Stimulated activated naive CD4-positive, alpha-beta T cell (primary cell): ENCODE results near the gene ZNF467.
A peak's percentile ranks its signal among the peaks of the same experiment; 100 is the strongest.

Source experiments
- DNase-seq, 6 experiments: peaks; one replicate each; lab custom pipeline; 2025; lab: John Stamatoyannopoulos, UW

ZNF467 gene, protein sequence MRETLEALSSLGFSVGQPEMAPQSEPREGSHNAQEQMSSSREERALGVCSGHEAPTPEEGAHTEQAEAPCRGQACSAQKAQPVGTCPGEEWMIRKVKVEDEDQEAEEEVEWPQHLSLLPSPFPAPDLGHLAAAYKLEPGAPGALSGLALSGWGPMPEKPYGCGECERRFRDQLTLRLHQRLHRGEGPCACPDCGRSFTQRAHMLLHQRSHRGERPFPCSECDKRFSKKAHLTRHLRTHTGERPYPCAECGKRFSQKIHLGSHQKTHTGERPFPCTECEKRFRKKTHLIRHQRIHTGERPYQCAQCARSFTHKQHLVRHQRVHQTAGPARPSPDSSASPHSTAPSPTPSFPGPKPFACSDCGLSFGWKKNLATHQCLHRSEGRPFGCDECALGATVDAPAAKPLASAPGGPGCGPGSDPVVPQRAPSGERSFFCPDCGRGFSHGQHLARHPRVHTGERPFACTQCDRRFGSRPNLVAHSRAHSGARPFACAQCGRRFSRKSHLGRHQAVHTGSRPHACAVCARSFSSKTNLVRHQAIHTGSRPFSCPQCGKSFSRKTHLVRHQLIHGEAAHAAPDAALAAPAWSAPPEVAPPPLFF

DNA sequence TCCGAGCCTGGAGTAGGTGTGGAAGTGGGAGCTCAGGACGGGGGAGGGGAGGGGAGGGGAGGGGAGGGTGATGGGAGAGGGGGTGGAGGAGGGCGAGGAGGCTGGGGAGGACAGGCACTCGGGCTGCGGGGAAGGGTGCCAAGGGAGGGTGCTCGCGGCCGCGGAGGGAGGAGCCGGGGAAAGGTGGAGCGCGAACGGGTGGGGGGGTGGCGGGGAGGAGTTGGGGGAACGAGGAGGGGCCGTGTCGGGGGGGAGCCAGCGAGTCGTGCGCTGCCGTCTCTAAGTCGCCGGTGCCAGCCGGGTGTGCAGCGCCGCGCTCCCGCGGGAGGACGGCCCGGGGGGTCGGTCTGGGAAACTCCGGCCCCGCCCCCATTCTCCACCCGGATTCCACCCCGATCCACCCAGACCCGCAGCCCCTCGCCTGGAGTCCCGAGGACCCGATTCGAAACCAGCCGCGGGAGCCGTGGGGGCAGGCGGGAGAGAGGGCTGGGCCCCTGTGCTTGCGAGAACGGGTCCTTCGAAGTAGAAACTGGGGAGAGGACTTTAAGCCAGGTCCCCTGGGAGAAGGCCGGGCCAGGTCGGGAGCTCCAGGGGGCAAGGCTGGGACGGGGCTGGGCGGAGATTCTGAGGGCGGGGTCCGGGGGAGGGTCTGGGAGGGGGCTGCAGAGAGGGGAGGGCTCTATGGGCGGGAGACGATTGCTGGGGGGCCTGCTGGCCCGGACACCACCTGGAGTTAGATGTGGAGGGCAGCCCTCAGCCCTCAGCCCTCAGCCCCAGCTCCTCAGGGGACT is at the start of gene ZNF467:
Gene ZNF467 (minus strand): TSS at position 143 of the 791 bp plus-strand sequence. CDS start 2,556 bp downstream, outside the sequence.
- peak; percentile 35 to 66 (median 56) for DNase-seq

DNA sequence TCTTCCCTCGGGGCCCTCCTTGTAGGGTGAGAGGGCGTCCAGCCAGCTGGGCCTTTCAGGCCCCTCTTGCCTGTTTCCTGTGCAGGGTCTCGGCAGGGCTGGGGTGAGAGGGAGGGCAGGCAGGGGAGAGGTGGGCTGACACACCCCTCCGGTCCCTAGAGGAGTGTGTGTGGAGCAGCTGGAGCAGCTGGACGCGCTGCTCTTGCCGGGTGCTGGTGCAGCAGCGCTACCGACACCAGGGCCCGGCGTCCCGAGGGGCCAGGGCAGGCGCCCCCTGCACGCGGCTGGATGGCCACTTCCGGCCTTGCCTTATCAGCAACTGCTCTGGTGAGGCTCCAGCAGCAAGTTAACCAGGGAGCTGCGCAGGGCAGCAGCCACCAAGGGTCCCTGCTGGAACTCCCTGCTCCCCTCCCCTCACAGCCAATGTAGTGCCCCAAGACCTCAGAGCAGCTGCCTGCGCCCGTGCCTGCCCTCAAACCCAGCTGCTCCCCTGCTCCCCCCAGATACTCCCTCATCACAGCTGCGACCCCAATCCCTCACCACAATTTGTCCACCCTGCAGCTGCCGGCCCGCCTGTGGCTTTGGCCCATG is 49.1 kb upstream of the ZNF467 start:
- no peak for DNase-seq

DNA sequence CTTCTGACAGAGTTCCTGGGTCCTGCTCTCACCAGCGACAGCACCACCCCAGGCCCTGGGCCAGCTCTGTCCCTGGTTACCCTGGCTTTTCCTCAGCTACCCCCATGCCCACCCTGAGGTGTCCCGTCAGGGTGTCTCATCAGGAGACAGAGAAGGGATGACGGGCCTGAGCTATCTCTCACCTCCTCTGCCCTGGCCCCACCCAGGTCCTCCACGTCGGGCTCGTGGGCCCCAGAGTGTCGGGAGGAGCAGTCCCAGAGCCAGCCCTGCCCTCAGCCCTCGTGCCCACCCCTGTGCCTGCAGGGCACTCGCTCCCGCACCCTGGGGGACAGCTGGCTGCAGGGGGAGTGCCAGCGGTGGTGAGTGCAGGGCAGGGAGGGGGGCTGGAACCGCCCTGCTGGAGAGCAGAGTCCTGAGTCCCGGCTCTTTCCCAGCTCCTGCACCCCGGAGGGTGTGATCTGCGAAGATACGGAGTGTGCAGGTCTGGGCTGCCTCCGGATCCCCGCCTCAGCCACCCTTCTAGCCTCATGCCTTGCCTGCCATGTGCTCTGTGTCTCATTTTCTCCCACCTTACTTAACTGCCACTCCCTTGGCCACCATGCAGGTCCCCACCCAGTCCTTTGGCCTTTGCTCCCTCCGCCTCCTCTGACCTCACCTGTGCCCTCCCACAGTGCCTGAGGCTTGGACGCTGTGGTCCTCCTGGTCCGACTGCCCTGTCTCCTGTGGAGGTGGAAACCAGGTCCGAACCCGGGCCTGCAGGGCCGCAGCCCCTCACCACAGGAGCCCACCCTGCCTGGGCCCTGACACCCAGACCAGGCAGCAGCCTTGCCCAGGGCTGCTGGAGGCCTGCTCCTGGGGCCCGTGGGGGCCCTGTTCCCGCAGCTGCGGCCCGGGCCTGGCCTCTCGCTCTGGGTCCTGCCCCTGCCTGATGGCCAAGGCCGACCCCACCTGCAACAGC is 48.1 kb upstream of the ZNF467 start:
- no peak for DNase-seq

DNA sequence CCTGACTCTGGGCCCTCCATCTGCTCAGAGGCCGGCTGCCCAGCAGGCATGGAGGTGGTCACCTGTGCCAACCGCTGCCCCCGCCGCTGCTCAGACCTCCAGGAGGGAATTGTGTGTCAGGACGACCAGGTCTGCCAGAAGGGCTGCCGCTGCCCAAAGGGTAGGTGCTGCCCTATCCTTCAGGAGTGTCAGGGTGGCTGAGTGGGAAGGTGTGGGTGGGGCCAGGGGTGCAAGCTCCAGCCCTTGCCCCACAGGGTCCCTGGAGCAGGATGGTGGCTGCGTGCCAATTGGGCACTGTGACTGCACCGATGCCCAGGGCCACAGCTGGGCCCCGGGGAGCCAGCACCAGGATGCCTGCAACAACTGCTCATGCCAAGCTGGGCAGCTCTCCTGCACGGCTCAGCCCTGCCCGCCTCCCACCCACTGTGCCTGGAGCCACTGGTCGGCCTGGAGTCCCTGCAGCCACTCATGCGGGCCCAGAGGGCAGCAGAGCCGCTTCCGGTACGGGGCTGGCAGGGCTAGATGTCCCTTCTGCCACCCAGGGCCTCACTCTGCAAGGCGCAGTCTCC is 47.3 kb upstream of the ZNF467 start:
- DNase-seq = no peak

DNA sequence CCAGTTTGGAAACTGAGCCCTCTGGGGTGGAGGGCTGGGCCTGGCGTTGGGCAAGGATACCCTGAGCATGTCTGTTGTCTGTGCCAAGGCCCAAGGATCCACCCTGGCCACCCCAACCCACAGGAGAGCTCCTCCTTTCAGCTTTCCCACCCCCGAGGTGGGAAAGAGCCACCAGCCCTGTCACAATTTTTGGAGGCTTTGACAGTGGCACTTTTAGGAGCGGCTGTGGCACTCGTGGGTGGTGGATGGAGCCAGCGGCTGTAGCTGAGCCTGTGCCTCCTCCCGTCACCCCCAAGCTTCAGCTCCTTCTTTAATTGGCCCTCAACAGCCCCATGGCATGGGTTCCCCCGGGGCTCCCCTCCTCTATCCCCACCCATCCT is 46.6 kb upstream of the ZNF467 start:
- DNase-seq = no peak

DNA sequence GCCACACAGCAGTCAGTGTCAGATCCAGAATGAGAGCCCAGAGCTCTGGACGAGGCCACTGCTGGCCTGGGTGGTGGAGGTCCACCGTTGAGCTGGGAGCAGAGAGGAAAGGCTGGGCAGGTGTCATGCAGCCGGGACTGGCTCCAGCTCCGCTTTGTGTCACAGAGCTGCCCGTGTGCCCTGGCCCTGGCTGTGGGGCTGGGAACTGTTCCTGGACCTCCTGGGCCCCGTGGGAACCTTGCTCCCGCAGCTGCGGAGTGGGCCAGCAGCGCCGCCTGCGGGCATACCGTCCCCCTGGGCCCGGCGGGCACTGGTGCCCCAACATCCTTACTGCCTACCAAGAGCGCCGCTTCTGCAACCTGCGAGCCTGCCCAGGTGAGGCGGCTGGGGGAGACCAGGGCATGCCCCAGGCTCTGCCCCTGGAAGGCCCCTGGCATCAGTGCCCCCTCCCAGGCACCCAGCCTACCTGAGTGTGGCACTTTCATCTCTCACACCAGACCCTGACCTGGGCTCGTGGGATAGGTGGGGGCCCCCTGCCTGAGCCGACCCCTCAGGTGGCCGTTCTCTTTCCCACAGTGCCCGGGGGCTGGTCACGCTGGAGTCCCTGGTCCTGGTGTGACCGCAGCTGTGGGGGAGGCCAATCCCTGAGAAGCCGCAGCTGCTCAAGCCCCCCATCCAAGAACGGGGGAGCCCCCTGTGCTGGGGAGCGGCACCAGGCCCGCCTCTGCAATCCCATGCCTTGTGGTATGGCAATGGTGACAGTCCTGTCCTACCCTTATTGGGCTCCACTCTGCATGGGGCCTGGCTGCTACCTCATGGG is 46.0 kb upstream of the ZNF467 start:
- DNase-seq = no peak

DNA sequence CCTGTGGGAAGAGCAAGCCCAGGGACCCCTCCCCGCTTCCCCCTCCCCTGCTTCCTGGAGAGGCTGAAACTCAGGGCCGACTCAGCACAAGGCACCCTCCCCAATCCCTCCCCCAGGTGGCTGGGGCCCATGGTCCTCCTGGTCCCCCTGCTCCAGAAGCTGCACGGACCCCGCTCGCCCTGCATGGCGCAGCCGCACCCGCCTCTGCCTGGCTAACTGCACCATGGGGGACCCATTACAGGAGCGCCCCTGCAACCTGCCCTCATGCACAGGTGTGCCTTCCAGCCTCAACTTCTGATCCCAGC is 45.1 kb upstream of the ZNF467 start:
- DNase-seq = no peak

DNA sequence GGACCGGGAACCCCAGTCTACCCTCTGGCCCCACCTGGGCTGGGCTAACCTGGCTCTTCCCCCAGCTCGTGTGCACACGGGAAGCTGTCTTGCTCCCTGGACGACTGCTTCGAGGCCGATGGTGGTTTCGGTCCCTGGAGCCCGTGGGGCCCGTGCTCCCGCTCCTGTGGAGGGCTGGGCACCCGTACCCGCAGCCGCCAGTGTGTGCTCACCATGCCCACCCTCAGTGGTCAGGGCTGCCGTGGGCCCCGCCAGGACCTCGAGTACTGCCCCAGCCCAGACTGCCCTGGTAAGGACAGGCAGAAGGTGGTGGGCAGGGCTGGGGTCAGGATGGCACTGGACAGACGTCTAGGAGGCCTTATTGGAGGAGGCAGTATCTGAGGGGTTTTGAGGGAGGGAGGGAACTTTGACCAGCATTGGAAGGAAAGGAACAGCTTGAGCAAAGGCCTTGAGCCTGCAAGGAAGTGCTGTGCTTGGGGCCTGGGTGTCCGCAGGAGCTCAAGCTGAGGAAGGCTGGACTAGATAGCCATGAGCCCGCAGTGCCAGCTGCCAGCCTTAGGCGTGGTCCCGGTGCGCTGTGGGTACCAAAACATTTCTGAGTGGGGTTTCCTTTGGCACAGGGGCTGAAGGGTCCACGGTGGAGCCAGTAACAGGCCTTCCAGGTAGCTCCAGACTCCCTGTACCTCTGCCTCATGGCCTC is 44.6 kb upstream of the ZNF467 start:
- DNase-seq = no peak

DNA sequence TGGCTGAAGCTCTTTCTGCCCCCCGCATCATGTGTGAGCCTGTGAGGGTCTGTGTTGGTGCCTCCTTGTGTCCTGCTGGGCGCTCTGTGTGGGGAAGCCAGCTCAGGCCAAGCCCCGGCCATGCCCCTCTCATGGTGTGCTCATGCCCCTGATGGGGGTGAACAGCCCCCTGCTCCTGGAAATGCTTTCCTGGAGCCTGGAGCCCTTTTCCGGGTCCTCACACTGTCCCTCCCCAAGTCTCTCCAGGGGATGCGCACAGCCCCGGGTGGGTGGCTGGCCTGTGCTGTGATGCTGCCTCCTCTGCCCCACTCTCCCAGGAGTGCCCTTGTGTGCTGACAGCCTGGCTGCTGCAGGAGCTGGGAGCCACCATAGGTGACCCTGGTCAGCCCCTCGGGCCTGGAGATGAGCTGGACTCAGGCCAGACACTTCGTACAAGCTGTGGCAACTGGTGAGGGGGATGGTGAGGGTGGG is 43.9 kb upstream of the ZNF467 start:
- no peak for DNase-seq

DNA sequence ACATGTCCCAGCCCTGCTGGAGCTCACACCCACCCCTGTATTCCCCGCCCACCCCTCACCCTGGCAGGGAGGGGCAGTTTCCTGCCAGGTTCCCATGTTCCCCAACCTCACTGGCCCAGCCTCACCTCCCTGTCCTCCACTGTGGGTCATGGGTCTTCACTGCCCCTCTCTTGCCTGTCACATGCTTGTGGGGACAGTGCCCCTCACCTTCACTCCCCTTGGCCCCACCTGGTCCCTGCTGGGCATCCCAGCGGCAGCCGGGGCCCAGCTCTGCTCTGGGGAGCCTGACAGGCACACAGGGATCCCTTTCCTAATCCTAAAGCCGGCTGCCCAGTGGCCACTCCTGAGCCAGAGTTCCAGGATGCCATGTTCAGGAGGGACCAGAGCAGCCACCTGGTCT is 43.4 kb upstream of the ZNF467 start:
- no peak for DNase-seq

DNA sequence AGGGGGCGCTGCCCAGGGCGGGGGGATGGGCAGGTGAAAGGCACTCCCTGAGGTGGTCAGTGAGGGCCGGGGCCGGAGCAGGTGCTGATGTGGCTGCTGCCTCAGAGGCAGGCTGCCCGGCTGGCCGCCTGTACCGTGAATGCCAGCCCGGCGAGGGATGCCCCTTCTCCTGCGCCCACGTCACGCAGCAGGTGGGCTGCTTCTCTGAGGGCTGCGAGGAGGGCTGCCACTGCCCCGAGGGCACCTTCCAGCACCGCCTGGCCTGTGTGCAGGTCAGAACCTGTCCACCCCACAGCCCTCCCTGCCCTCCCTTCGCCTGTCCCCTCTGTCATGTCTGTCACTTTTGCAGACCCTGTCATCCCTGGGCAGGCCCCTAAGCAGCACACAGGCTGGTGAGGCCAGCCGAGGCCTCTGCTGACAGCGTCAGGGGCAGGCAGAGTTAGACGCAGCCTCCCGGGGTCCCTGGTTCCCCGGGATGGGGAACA is 42.9 kb upstream of the ZNF467 start:
- DNase-seq = no peak

DNA sequence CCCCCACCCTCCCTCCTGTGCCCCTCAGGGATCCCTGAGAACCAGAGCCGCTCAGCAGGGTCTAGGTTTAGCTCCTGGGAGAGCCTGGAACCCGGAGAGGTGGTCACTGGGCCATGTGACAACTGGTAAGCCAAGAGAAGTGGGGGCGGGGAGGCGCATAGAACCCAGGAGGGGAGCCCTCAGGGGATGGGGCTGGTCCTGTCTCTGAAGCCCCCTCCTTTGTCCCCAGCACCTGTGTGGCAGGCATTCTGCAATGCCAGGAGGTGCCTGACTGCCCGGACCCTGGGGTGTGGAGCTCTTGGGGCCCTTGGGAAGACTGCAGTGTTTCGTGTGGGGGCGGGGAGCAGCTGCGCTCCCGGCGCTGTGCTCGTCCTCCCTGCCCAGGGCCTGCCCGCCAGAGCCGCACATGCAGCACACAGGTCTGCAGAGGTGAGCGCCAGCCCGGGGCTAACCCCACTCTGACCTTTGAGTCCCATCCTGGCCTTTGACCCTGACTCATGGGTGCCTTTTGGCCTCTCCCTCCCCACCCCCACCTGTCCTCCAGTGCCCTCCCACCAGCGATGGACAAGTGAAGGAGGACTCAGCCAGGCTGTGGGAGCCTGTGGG is 42.4 kb upstream of the ZNF467 start:
- no peak for DNase-seq

DNA sequence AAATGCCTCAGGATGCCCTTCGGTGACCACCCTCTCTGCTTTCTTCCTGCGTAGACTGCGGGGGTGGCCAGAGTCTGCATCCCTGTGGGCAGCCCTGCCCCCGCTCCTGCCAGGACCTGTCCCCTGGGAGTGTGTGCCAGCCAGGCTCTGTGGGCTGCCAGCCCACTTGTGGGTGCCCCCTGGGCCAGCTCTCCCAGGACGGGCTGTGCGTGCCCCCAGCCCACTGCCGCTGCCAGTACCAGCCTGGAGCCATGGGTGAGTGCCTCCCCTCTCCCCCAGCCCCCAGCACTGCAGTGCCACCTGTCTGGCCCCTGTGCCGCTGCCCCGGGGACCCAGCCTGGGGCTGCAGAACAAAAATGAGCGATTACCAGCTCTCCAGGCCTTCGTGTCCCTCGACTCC is 41.7 kb upstream of the ZNF467 start:
- no peak for DNase-seq

DNA sequence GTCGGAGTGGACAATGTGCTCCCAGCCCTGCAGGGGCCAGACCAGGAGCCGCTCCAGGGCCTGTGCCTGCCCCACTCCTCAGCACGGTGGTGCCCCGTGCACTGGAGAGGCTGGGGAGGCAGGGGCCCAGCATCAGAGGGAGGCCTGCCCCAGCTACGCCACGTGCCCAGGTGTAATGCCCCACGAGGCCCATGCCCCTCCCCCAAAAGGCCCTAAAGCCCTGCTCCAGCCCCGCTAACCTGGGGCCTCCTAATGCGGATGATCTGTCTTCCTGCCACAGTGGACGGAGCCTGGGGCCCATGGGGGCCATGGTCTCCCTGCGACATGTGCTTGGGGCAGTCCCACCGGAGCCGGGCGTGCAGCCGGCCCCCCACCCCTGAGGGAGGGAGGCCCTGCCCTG is 41.1 kb upstream of the ZNF467 start:
- DNase-seq = no peak

DNA sequence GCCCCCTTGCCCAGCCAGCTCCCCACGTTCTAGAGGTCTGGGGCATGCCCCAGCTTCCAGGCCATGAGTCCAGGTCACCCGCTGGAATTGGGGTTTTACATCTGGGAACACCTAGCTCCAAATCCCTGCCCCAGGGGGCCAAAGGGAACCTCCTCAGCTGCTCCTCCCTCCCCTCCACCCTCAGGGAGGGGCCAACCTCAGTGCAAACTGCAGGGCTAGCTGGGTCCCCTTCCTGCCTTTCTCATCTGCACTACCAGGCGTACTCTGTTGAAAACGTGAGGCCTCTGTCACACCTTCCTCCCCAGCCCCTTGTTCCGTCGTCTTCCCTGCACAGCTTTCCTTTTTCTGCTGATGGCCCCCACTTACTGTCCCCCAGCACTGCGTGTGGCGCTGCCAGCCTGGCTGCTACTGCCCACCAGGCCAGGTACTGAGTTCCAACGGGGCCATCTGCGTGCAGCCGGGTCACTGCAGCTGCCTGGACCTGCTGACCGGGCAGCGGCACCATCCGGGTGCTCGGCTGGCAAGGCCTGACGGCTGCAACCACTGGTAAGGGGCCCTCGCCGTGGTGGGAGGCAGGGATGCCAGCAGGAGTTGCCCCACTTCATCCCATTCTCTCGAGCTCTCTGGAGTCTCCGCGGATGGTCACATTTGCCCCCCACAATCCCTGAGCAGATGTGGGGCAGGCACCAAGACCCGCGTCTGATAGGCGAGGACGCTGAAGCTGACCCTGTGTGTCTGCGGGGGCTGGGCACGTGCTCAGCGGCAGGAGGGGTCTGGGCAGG is 40.1 kb upstream of the ZNF467 start:
- no peak for DNase-seq

DNA sequence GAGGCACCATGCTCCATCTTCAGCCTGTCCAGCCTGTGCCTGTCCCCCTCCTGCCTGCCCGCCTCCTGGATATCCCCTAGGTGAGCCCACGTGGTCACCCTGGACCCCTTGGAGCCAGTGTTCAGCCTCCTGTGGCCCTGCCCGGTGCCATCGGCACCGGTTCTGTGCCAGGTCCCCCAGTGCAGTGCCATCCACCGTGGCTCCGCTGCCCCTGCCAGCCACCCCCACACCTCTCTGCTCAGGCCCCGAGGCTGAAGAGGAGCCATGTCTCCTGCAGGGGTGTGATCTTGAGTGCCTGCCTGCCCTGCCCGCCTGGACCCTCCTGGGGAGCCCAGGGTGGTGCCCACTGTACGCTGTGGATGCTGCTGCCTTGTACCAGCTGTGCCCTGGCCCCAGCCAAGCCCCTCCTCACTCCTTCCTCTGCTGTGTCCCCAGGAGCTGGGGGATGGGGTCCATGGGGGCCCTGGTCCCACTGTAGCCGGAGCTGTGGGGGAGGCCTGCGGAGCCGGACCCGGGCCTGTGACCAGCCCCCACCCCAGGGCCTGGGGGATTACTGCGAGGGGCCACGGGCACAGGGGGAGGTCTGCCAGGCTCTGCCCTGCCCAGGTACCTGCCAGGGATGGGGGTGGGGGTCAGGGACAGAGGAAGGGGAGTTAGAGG is 38.6 kb upstream of the ZNF467 start:
- no peak for DNase-seq

DNA sequence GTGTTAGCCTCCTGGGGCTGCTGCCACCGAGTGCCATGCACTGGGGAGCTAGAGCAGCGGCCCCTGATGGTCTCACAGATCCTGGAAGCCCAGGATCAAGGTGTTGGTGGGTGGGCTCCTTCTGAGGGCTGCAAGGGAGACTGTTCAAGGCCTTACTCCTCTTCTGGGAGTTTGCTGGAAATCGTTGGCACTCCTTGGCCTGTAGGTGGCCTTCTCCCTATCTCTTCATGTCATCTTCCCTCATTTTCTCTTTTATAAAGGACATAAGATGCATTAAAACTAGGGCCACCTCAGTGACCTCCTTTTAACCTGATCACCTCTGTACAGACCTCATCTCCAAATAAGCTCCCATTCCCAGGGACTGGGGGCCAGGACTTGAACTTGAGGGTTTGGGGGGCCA is 37.8 kb upstream of the ZNF467 start:
- DNase-seq = no peak

DNA sequence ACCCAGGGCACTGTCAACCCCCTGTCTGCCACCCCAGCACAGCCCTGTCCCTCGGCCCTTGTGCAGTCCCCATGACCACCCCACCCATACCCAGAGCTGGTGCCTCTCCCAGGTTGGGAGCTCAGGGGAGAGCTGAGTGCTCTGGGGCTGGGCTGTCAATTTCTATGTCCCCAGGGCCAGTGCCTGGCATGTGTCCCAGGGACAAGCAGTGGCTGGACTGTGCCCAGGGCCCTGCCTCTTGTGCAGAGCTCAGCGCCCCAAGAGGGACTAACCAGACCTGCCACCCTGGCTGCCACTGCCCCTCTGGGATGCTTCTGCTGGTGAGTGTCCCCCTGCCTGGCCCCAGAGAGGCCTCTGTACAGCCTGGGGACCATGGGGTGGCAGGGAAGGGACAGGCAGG is 35.8 kb upstream of the ZNF467 start:
- no peak for DNase-seq
